HG02798 (cell line): Measurements from ENCODE around the gene CD226.
"Not testable (repeated sequence)": the region's sequence is repeated elsewhere in the genome, so short reads cannot be mapped to it uniquely, and the experiment has no call there.

Experiments
- ATAC-seq: cut with Tn5 transposase; IDR thresholded peaks from one replicate; pipeline ENCODE4 v1.9.1; 2021; ENCODE audit warnings: mild to moderate bottlenecking; ENCODE audit not compliant: unreplicated experiment, poor library complexity

CD226 gene

DNA sequence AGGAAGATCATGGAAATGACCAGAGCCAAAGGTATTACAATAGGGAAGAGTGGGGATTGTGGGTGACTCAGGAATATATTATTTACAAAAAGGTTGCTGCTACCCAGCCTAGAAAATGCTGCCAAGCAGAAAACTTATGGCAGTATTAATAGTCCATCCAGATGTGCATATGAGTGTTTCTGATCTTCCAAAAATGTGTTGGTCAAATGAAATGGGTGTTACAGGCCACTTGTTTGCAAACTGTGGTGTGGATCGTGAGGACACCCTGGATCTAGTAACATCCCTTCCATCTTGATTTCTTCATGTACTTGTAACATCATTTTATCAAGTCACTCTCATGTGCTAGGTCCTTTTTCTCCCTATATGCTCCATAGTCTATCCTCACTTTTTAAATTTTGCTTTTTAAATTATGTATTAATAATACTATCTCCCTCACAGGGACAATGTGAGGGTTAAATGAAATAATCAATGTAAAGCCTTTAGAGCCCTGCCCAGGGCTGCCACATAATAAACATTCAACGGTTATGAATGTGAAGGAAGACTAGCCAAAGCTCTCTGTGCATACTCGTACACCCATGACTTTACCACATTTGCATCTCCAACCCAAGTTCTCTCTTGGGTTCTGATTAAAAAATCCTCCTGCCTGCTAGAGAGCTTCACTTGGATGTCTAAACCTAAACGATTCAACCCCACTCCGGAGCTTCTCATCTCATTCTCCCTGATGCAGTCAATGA lies 18.5 kb downstream of the CD226 start:
- no peak for ATAC-seq

DNA sequence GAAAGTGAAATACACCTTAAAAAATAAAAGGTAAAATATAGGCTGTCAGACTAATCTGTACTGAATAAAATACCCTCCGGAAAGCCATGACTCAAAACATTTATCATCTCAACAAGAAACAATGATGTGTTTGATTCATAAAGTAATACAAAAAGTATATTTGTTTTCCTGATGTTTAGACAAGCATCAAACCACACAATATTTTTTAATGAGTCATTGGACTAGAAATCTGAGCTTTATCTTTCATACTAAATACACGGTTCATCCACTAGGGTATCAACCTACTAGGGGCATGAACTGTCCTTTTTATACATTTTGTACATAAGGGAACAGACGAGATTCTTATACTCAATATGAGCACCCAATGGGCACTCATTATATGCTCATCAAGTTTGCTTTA lies 31.3 kb downstream of the CD226 start:
- no peak for ATAC-seq

DNA sequence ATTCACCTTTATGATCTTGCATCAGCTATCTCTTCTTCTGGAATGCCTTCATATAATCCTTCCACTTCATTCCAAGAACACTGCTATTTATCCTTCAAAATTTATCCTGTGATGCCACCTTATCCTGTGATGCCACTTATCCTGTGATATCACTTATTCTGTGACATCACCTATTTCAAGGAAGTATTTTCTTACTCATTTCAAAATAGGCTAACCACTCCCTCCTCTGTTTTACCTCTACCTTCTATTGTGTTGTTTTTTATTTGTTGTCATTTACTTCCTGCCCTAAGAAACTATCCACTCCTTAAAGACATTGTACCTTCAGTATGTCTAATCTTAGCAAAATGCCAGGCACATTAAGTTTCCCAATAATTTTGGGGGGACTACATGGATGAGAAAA lies 38.8 kb downstream of the CD226 start:
- no peak for ATAC-seq

DNA sequence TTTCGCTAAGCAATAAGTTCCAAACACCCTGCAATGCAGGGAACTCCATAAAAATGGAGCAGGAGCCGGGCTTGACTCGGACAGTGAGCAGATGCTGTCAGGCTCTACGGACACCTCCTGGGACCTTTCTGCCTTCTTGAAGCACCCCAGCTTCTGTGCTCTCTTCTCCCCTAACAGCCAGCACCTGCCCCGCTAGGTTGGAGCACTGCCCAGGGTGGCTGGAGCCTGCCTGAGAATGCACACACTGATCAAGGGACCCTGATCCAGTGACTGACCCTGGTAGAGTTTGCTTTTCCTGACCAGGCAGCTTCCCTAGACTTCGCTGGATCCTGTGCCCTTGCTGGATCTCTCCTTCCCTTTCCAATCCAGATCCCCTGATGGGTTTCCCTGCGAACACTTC lies 40.9 kb downstream of the CD226 start:
- no peak for ATAC-seq

DNA sequence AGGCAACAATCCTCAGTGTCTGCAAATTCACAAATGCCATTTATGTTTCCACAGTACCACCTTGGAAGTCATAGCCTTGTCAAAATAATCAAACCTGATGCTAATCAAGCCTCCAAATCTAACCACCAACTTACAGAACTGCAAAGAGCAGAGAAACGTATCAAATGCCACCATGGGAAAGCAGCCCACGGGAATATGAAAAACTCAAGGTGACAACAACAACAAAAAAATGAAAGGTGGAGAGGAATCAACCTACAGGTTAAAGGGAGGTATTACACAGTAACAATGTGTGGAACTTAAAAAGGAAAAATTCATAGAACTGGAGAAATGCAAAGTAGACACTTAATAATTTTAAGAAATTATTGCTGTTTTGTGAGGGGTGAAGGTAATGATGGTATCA lies 46.7 kb downstream of the CD226 start:
- no peak for ATAC-seq

DNA sequence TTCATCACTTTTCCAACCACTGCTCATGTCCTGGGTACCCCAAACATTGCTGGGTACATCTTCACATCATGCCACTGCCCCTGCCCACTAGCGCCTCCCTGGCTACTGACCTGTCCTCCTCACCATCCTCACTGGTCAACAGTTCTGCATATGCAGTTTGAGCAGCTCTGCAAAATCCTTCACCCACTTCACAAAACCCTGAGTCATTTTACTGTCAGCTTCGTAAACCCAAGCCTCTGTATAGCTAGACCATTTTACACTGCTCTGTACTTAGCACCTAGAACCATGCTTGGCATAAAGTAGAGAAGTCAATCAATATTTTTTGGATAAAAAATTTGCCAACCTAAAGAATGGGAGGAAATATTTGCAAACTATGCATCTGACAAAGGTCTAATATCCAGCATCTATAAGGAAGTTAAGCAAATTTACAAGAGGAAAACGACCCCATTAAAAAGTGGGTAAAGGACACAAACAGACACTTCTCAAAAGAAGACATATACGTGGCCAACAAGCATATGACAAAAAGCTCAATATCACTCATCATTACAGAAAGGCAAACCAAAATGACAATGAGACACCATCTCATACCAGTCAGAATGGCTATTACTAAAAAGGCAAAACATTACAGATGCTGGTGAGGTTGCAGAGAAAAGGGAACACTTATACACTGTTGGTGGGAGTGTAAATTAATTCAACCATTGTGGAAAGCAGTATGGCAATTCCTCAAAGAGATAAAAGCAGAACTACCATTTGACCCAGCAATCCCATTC lies 48.3 kb downstream of the CD226 start:
- not testable (repeated sequence) for ATAC-seq

DNA sequence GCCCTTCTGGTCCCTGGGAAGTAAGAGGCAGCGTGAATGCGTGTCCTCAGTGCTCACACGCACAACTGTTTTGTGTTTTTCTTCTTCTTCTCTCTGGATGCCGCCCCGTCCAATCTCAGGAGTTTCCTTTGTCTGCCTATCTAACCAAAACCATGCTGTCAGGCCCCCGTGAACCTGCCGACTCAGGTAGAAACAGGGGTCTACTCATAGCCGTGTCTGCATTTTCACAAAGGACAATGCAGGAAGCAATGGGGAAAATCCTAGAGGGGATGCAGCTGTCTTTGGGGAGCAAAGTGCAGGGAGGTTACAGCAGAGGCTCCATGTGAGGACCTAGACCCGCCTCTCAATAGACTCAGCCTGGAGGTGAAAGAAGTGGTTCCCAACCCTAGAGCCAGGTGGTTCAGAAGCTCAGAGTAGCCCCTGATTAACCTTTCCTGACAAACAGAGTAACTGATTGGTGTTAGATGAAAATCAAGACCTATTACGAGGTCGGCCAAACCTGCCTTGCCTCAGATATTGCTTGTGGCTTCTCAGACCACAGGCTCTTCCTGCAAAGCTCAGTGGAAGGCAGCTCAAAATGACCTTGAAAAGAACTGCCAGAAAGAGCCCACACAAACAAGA lies 49.3 kb downstream of the CD226 start:
- ATAC-seq = peak; percentile 33

DNA sequence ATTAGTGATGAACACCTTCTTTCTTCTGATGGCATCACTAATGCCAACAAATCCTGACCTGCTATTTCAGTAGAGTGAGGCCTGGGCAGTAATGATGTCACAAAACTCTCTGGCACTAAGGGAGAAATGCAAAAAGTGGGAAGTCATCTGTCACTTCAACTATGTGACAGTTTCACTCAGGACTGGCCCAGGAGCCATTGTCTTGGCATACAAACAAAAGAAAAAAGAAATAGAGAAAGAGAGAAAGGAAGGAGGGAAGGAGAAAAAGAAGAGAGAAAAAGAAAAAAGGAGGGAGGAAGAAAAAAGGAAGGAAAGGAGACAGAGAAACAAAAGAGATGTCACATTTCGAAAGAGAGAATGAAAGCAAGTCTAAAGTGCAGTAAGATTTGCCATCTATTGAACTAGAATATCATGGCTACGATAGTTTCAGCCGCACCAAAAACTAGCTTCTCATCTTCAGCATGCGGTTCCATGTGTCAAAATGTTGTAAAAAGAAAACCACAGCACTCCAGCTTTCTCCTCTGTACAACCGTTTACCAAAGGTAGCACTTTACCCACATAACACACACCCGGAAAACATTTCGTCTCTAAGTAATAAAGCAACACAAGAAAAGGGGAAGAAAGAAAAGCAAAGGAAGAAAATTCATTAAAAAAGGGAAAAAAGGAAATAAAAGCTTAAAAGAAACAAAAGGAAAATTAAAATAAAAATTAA lies 50.1 kb downstream of the CD226 start:
- ATAC-seq = peak; percentile 60

DNA sequence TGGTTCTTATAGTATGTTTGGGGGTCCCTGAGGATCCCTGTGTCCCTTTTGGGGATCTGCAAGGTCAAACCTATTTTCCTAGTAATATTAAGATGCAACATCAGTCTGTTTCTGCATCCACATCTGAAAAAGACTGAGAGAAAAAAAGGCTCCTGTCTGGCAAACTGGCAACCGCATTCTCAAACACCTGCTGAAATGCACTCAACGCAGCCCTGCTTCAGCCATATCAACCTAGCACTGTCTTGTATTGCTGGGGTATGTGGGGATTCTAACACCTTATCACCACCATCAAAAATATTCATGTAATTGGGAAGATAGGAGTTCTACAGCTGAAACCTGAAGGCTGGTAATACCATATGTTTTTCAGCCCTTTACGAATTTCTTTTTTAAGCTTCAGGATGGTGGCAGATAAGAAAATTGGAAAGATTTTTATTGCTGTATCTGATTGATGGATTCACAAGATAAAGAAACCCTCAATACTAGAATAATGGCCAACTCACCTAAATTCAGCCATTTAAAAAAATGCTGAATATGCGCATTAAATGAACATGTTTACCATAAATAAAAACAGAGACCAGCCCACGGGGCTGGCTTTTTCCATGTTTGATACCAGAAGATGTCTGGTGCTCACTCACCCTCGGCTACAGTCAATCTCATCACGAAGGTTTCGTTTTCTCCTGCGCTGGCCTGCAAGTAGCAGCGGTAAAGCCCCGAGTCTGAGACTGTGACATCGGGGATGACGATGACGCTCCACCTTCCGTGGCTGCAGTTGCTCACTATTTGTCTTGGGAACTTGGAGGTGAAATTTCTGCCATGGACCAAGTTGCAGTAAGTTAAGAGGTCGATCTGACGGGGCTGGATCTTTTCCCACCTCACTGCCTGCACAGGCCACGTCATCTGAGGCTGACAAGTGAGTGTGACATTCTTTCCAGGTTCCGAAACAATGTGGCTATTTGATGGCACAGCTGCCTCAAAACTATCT lies 52.3 kb downstream of the CD226 start:
- ATAC-seq = no peak

DNA sequence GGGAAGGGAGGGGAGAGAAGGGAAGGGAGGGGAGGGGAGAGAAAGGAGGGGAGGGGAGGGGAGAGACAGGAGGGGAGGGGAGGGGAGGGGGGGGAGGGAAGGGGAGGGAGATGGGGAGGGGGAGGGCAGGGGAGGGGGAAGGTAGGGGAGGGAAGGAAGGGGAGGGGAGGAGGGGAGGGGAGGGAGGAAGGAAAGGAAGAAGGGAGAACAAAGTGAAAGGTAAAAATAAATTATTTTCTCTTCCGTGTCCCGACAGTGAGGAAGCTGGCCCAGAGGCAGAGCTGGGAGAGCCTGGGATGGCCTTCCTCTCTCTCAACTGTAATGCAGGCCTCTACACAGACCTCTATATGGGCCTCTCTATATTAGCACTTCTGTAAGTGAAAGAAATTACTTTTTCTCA lies 53.2 kb downstream of the CD226 start:
- ATAC-seq = no peak

DNA sequence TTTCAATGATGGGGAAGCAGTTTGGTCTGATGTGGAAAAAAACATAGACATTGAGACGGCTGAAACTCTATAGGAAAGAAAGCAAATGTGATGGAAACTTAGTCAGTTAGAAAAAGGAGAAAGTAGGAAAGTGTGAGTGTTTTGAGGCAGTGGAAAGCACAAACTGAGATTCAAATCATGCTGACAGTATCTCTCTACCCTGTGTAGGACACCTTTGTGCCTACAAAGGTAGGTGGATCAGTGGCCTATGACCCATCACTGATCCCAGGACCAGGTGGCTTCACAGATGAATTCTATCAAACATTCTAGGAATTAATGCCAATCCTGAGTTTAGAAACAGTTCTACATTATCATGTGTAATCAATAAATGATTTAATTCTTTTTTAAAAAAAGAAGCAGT lies 57.1 kb downstream of the CD226 start:
- no peak for ATAC-seq

DNA sequence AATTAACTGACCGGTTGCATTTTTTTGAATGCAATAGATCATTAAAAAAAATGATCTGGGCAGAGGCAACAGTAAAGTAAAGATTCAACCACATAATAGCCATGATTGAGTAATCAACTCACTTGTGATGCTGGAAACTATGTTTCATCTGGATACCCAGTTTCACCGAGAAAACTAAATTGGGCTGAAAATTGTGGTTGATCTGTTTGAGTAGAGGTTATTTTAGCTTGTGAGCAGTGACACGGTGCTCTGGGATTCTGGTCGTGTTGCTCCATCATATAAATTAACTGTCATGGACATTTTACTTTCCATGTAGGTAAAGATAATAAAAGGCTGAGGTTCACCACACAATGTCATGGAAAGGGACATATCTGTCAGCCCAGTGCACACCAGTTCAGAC lies 58.7 kb downstream of the CD226 start:
- ATAC-seq = no peak

DNA sequence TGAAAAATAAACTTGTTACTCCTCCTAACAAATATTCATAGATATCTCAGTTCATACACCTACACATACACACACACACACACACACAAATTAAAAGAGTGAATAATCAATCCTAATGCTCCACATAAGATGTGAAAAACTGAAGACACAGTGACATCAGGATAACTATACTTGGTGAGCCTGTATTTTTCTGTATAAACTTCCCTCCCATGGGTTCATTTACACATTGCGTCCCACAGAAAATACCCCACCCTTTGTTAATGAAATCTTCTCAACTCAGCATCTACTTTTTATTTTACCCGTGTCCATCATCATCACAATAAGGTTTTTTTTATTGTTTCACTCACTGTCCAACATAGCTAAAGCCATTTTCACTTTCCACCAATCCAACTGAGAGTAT lies 60.4 kb downstream of the CD226 start:
- no peak for ATAC-seq

DNA sequence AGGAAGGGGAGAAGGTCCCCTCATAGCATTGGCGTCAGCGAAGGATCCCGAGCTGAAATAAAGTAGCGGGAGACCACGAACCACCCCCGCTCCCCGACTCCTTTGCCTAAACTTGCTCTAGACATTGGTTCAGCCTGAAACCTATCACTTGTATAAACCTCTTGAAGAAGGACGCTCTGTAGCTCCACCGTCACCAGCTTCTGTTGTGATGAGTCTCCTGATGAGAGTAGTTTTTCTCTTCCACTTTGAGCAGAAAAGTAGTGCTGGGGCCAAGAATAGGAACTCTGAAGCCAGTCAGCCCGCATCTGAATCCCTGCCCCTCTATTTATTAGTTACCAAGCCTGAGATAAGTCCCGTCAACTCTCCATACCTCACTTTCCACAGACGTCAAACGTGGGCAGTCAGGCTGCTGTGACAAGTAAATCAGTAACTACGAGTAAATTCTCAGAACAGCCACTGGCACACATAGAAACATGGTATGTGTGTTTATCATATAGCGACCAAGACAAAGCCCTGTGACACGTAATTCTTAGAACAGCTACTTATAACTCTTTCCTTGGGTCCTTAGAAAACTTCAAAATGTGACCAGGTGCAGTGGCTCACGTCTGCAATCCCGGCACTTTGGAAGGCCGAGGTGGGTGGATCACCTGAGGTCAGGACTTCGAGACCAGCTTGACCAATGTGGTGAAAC lies 61.7 kb downstream of the CD226 start:
- ATAC-seq = peak; percentile 87

DNA sequence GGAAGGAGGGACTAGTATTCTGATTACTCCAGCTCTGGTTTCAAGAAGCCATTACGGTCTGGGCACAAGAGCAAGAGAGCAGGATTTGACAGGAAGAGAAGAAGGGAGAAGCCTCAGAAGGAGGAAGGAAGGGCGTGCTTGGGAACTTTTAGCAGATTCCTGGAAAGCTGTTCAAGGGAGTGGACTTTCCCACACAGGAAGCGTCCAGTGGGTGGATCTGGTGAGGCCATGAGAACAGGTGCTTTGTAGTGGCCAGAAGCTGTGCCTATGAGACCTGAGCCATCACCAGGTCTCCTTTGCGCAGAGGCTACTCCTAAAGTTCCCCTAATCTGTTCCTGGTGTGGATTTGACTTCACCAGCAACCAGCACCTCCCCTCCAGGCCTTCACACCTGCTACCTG lies 62.3 kb downstream of the CD226 start:
- ATAC-seq = no peak

DNA sequence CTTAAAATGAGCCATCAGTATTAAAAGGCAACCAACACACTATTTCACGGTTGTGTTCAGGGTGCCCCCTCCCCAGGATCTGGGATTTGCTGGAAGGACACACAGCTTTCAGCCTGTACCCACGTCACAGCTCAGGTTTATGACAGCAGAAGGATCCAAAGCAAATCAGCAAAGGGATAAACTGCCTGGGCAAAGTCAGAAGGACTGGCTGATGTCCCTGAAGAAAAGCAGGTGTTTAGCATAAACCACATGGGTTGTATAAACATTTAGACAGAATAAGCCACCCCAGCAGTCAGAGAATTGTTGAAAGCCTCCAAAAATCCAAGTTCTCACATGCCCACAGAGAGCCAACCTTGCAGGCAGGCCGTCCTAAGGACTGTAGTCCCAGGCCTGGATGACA lies 63.9 kb downstream of the CD226 start:
- no peak for ATAC-seq

DNA sequence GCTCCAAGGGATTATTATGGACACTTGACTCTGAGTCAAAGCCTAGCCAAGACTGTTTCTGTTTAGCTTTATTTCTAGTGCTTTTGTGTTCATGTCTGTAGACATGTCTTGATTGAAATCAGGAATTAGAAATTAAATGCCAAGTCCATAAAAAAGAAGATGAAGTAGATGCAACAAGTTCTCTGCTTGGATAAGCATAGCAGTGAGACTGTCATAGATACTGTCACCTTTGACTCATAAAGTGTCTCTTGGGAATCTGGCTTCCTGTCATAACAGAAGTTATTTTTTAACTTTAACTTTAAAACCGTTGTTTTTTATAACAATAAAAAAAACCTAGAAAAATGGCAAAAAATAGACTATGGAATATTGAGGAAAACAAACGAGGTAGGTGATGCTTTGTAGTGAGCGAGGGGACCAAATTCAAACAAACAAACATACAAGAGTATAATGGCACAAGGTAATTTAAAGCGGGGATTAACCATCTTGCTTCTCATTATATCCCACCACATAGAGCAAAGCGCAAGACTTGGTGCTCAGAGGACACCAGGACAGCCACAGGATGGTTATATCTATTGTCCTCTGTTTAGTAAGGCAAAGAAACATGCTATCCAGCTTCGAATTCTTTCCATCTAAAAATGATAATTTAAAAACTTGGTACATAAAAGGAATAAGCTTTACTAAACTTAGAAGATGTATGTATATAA lies 64.6 kb downstream of the CD226 start:
- peak; percentile 36 for ATAC-seq

DNA sequence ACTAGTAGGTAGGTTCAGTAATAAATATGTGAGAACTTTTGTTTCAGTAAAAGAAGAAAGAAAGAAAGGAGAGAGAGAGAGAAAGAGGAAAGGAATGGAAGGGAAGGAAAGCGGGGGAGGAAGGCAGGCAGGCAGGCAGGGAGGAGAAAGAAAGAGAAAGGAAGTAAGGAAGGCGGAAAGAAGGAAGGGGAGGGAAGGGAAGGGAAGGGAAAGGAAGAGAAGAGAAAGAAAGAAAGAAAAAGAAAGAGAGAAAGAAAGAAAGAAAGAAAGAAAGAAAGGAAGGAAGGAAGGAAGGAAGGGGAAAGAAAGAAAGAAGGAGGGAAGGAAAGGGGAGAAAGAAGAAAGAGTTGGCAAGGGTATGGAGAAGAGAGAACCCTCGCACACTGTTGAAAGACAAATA lies 67.6 kb downstream of the CD226 start:
- ATAC-seq = no peak

DNA sequence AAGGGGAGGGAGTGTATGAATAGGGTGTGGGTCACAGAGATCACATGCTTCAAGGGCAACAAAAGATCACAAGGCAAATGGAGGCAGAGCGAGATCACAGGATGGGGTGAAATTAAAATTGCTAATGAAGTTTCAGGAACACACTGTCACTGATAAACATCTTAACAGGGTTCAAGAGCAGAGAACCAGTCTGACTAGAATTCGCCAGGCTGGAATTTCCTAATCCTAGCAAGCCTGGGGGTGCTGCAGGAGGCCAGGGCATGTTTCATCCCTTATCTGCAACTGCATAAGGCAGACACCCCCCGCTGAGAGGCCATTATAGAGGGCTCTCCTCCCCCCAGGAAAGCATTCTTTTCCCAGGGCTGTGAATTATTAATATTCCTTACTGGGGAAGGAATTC lies 68.6 kb downstream of the CD226 start:
- not testable (repeated sequence) for ATAC-seq
